Measurements from ENCODE around the gene SERINC3.
A peak's percentile ranks its signal among the peaks of the same experiment; 100 is the strongest.

The SERINC3 gene

GRCh38 chr20:44544263-44544662 lies 22.4 kb upstream of the SERINC3 start:
- DNase-seq (ENCODE audit: low read depth) = no peak
- H3K4me3 ChIP-seq (replicated peaks; ENCODE audit: low read depth, low read length) = no peak overlapping the region
- TF ChIP-seq CTCF (IDR thresholded peaks at IDR 0.05; ENCODE audit: low read length, missing control alignments) = no peak

GRCh38 chr20:44543358-44543757 lies 21.5 kb upstream of the SERINC3 start:
- H3K4me3 ChIP-seq (replicated peaks; ENCODE audit: low read depth, low read length) = no peak overlapping the region
- no peak for DNase-seq (ENCODE audit: low read depth)
- TF ChIP-seq CTCF (IDR thresholded peaks at IDR 0.05; ENCODE audit: low read length, missing control alignments) = no peak

GRCh38 chr20:44542890-44543289 lies 21.0 kb upstream of the SERINC3 start:
- H3K4me3 ChIP-seq (replicated peaks; ENCODE audit: low read depth, low read length) = no peak overlapping the region
- TF ChIP-seq CTCF (IDR thresholded peaks at IDR 0.05; ENCODE audit: low read length, missing control alignments) = no peak
- DNase-seq (ENCODE audit: low read depth) = no peak

GRCh38 chr20:44541992-44542391 lies 20.1 kb upstream of the SERINC3 start:
- peak; percentile 36 for DNase-seq (ENCODE audit: low read depth)
- TF ChIP-seq CTCF (IDR thresholded peaks at IDR 0.05; ENCODE audit: low read length, missing control alignments) = no peak

GRCh38 chr20:44540834-44541233 lies 19.0 kb upstream of the SERINC3 start:
- DNase-seq (ENCODE audit: low read depth) = peak; percentile 76
- no peak overlapping the region for H3K4me3 ChIP-seq (replicated peaks; ENCODE audit: low read depth, low read length)
- TF ChIP-seq CTCF (IDR thresholded peaks at IDR 0.05; ENCODE audit: low read length, missing control alignments) = no peak

More at GRCh38 chr20:44541992-44542391, 20.1 kb upstream of the SERINC3 start:
- H3K4me3 ChIP-seq (replicated peaks; ENCODE audit: low read depth, low read length) = no peak overlapping the region

GRCh38 chr20:44537993-44538392 lies 16.1 kb upstream of the SERINC3 start:
- DNase-seq (ENCODE audit: low read depth) = peak; percentile 31
- TF ChIP-seq CTCF (IDR thresholded peaks at IDR 0.05; ENCODE audit: low read length, missing control alignments) = peak; percentile 33
- no peak overlapping the region for H3K4me3 ChIP-seq (replicated peaks; ENCODE audit: low read depth, low read length)

GRCh38 chr20:44536175-44536574 lies 14.3 kb upstream of the SERINC3 start:
- TF ChIP-seq CTCF (IDR thresholded peaks at IDR 0.05; ENCODE audit: low read length, missing control alignments) = no peak
- no peak for DNase-seq (ENCODE audit: low read depth)
- H3K4me3 ChIP-seq (replicated peaks; ENCODE audit: low read depth, low read length) = no peak overlapping the region
